GM19395 (cell line): ENCODE results near the gene WFIKKN2.
"Not testable (repeated sequence)": the region's sequence is repeated elsewhere in the genome, so short reads cannot be mapped to it uniquely, and the experiment has no call there.

Experiments used
- ATAC-seq: cut with Tn5 transposase; IDR thresholded peaks from one replicate; pipeline ENCODE4 v1.9.1; 2021; ENCODE audit warnings: mild to moderate bottlenecking, moderate library complexity; ENCODE audit not compliant: unreplicated experiment

Gene WFIKKN2, protein sequence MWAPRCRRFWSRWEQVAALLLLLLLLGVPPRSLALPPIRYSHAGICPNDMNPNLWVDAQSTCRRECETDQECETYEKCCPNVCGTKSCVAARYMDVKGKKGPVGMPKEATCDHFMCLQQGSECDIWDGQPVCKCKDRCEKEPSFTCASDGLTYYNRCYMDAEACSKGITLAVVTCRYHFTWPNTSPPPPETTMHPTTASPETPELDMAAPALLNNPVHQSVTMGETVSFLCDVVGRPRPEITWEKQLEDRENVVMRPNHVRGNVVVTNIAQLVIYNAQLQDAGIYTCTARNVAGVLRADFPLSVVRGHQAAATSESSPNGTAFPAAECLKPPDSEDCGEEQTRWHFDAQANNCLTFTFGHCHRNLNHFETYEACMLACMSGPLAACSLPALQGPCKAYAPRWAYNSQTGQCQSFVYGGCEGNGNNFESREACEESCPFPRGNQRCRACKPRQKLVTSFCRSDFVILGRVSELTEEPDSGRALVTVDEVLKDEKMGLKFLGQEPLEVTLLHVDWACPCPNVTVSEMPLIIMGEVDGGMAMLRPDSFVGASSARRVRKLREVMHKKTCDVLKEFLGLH

DNA sequence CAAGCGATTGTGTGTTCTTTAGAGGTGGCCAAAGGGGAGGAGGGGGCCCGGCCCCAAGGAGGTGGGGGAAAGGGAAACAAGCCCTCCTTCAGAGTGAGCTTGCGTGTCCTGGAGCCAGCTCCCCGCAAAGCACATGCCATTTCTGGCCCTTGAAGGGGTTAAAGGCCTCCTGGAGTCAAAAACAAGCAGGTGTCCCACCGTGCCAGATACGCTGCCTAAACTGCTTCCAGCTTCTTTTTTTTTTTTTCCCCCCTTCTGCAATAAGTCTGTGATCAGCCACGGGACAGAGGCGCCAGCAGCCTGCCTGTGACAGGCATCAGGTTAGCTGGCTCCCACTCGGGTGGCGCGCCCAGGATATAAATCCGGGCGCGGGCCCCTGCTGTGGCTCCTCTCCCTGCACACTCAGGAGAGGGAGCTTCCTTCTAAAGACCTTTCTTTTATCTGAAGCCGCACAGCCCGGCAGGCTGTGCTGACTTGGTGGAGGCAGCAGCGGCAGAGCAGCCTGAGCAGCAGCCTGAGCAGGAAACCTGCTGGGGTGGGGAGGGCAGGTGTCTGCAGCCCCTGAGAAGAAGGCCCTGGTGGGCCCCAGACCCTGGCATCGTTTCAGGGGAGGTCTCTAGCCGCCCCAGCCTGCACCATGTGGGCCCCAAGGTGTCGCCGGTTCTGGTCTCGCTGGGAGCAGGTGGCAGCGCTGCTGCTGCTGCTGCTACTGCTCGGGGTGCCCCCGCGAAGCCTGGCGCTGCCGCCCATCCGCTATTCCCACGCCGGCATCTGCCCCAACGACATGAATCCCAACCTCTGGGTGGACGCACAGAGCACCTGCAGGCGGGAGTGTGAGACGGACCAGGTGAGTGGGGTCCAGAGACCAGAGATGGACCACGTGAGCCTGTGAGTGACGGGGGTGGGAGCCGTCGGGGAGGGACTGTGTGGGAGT lies at the start of gene WFIKKN2:
Gene WFIKKN2, plus strand, starts transcription at position 286 of the 934 bp plus-strand sequence. Its CDS starts 352 bp downstream, at position 638.
- ATAC-seq: no peak

DNA sequence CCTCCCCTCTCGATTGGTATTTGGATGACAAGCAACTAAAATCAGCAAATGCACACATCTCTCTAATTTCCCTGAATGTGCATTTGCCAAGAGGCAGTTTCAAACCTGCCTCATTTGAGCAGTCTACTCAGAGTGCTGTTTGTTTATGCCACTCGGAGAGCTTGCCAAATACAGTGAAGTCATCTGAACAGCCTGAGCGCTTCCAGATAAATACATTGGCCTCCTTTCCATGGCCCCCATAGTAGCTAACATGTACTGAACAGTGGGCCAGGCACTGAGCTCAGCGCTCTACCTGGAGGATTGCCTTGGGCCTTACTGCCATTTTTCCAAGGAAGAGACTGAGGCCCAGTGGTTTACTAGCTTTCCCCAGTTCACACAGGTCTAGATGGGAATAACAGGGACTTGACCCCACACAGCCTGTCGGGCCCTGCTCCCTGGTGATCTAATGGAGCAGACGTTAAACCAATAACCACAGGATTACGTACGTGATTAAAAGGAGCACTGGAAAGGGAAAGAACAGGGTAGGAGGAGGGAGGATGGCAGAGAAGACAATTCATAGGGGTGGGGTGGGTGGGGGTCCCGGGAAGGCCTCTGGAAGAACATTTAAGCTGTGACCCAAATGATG lies 49.3 kb upstream of the WFIKKN2 start:
- no peak for ATAC-seq

DNA sequence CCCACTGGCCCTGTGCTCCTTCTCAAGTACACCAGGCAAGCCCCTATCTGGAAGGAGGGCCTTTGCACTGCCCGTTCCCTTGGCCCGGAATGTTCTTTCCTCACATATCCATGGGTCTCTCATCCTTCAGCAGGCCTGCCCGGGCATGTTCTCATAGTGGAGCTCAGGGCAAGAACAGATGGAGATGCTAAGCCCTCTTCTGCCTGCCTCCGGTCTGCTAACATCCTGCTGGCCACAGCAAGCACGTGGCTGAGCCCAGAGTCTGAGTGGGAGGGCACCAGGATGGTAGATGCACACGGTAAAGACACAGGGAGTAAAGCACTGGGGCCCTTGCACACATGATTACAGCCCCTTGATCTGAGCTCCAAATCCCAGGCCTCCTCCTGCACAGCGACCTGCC lies 48.3 kb upstream of the WFIKKN2 start:
- no peak for ATAC-seq

DNA sequence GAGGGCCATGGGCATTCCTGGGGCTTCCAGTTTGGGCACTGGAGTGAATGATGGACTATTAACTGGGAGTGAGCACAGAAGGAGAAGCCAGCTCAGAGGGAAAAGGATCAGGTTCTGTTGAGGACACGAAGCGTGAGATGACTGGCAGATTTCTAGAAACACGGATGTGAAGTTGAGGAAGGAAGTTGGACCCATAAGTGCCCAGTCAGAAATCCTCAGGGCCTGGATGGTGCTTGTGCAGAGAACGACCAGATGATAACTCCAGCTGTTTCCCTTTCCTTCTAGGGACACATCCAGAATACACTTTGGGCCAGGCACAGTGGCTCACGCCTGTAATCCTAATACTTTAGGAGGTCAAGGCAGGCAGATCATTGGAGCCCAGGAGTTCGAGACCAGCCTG lies 44.8 kb upstream of the WFIKKN2 start:
- no peak for ATAC-seq

DNA sequence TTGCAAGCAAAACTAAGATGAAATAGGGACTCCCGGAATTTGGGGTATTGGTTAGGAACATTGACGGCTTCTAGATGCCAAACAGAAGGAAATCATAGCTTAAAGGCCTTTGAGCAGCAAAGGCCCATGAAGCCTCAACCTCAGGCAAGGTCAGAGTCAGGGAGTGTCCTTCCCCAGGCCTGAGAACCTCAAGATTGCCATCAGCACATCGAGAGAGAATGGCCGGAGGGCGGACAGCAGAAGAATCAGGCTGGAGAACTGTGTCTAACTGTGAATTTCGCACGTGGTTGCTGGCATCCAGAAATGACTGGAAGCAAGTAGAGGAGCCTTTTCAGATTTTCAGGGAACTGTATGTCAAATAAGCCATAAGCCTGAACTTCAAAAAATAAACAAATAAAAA lies 43.3 kb upstream of the WFIKKN2 start:
- no peak for ATAC-seq

DNA sequence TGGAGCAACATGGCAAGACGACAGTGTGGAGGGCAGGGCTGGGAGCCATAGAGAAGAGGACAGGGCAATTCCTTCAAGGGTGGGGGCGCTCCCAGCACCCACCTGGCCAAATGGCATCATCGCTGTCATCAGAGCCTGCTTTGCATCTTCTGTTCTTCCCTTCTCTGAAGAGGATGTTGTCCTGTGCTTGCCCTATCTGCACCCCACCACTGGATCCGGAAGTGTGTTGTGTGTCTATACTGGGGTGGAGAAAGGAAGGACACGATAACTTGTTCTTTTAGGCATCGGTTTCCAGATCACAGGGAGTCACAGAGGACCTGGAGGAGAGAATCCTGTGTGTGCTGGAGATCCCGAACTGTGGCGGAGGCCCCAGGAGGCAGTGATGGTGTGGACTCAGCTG lies 42.4 kb upstream of the WFIKKN2 start:
- no peak for ATAC-seq

DNA sequence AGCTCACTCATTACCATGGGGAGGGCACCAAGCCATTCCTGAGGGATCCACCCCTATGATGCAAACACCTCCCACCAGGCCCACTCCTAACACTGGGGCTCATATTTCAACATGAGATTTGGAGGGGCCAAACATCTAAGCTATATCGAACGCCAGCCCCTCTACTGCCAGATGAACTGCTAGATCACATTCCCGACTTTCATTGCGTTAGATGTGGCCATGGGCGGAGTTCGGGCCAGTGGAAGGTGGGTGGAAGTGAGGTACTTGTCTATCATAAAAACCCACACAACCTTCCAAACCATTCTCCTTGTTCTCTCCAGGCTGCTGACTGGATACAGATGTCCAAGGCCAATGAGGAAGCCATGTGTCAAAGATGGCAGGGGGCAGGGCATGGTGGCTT lies 41.0 kb upstream of the WFIKKN2 start:
- no peak for ATAC-seq

DNA sequence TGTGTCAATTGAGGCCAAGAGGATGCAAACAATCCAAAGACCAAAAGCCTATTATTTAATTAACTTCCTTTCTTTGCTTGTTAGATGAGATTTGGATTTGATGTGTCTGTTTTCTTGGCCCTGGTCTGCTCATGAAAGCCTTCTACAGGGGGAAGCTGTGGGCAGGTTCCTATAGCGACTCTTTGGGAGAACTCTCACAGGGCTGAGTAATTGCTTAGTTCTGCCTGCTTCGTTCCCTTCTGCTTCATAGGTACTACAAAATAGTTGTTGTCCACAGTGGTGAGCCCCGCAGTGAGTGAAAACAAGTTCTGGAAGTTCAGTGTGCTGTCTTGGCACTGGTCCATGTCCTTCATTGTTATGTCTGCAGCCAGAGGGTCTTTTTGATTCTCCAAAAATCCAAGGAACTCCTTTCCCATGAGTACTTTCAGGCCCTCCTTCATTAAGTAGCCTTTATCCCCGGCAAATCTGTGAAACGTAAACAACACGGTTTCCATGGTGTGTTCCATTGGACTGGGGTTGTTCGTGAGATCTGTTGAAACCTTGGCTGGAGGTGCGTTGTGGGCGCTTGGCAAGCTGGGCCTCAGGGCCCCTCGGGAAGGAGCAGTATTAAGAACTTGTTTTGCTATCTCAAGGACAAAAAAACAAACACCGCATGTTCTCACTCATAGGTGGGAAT lies 38.1 kb upstream of the WFIKKN2 start:
- no peak for ATAC-seq

DNA sequence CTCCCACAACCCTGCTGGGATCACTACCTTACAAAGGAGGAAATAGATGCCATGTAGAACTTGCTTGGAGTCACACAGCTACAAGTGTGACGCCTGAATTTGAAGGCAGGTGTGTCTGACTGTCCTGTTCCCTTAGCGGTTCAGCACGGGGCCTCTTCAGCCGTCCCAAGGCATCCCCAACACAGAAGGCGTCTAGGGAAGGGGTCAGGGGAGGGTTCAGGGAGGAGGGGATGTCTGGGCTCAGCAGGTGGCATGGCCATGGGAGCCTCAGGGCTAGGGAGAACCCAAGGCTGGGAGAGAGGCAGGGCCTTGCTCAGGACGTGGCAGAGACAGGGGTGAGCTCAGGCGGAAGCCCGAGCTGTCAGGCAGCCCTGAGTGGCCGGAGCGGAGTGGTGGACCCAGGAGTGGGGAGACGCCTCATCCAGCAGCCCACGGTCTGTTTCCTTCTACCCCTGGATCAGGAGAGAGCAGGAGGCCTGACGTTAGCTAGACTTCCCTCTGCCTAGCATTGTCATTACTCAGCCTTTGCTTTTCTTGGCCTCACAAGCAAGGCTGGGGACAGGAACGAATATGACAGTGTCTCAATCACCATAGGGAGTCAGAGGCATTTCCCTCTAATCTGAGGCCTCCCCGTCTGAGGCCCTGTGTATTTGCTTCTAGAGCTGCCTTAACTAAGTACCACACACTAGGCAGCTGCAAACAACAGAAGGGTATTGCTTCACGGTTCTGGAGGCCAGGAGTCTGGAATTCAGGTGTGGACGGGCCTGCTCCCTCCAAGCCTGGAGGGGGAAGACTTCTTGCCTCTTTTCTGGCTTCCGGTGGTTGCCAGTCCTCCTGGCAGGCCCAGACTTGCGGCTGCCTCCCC lies 36.7 kb upstream of the WFIKKN2 start:
- ATAC-seq: no peak

DNA sequence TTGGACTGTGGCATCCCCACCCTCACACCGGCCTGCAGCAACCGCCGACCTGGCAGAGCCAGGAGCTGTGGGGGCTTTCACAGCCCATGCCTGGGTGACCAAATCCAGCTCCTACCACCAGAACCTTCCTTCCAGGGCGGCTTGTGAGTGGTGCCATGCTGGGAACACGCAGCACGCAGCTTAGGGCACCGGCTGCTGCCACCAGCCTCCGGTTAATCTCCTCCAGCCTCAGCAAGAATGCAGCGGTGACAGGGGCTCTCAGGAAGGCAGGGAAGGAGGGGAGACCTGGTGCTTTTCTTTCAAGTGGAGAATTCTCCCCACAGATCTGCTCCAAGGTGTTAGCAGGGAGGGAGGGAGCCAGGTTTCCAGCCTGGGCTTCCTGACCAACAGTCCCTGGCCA lies 35.8 kb upstream of the WFIKKN2 start:
- no peak for ATAC-seq

DNA sequence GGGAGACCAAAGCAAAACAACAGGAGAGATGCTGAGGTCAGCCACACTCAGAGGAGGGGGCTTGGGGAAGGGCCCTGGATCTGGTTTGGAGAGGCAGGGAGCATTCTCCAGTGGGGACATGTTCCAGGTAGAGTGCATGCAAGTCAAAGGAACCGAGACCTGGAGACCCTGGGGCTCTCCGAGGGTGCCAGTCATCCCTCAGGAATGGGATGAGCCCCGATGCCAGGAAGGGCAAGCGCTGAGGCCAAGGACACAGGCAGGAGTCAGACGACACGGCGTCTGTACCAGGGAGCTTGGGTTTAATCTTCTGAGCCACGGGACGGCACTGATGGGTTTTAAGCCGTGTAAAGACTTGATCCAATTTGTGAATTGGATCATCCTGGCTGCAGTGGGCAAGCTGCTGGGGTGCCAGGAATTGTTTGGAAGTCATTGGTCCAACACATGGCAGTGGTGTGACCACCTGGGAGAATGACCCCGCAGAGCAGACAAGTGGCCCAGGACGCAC lies 35.1 kb upstream of the WFIKKN2 start:
- ATAC-seq: no peak

DNA sequence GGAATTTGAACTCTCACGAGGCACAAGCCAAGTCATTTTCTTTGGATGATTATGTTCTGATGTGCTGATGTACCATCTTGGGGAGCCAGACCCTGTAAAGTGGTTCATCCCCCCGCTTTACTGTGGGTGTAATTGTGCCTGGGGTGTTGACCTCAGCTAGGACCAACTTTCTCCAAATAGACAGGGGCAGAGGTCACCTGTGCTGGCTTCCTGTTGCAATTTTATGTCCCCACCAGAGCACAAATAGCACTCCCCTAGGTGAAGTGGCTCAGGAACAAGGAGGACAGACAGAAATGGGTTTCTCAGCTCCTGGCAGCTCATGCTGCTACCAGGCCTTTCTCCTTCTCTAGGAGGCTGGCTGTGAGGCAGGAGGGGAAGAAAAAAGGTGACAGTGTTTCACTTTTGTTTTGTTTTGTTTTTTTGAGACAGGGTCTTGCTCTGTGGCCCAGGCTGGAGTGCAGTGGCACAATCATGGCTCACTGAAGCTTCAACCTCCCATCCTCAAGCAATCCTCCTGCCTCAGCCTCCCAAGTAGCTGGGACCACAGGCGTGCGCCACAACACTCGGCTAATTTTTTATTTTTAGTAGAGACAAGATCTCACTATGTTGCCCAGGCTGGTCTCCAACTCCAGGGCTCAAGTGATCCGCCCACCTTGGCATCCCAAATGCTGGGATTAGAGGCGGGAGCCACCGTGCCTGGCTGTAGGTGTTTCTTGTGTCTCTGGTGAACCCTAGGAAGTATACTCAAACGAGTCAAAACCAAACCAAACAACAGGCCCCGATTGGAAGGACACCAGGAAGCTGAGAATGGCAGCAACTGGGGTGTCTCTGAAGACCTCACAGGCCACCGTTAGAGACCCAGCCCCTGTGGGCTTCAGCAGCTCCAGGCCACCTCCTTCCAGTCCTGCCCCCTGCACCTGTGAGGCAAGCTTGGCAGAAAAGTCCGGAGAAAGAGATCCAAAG lies 32.5 kb upstream of the WFIKKN2 start:
- ATAC-seq: no peak

DNA sequence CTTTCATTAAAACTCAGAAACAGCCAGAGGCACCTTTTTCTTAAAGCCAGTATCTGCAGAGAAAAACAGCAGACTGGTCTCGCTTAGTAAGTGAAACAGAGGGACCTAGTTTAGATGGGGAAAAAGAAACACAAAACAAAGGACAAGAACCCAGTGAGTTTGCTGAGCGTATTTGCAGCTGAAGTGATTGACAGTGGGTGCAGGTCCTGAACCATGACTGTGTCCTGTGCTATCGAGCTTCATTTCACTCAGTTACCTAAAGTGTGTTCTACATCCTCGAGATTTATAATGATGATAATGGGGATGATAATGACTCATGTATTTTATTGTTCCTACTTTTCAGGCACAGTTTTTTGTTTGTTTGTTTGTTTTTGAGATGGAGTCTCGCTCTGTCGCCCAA lies 31.7 kb upstream of the WFIKKN2 start:
- ATAC-seq: no peak

DNA sequence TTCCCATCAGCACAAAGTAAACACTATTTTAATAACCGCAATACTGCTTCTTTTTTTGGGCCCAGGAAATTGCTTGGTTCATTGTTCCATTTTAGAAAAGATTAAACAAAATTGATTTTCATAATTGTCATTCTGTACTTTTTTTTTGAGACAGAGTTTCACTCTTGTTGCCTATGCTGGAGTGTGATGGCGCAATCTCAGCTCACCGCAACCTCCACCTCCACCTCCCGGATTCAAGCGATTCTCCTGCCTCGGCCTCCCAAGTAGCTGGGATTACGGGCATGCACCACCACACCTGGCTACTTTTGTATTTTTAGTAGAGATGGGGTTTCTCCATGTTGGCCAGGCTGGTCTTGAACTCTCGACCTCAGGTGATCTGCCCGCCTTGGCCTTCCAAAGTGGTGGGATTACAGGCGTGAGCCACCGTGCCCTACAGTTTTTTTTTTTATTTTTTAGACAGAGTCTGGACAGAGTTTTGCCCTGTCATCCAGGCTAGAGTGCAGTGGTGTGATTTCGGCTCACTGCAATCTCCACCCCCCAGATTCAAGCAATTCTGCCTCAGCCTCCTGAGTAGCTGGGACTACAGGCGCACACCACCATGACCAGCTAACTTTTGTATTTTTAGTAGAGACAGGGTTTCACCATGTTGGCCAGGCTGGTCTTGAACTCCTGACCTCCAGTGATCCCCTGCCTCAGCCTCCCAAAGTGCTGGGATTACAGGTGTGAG lies 30.5 kb upstream of the WFIKKN2 start:
- ATAC-seq: not testable (repeated sequence)

DNA sequence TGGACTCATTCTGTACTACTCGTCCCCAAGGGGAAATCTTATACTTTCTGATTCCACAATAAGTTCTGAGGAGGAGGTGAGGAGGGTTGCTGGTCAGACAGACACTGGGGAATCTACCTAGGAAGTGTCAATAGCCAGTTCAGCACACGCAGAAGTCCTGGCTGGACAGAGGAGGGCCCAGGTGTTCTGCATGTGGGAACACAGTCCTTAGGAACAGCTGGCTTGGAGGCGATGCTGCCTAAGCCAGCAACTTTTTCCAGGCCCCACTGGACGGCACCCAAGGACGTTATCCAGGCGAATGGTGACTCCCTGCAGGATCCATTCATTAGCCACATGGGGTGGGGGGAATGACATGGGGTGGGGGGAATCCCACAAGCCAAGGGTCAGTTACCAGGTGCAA lies 29.9 kb upstream of the WFIKKN2 start:
- ATAC-seq: no peak

DNA sequence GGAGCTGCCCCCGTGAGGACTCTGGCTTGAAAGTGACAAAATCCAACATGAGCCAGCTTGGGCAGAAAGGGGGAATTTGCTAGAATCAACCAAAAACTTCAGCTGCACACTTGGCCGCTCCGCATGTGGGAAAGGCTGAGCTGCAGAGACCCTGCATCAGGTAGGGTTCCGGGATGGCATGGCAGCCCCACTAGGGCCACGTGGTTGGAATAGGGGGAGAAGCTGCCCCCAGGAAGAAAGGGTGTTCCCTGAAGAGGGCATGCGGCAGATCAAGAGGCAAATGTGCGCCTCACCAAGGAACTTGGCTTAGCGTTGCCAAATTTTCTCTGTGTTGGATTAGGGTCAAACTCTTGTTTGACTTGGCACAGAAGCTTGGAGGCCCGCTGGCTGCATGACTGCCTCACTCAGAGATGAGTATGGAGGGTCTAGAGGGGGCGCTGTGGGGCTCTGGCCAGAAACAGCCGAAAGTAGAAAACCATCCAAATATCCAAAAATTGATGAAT lies 29.2 kb upstream of the WFIKKN2 start:
- ATAC-seq: no peak

DNA sequence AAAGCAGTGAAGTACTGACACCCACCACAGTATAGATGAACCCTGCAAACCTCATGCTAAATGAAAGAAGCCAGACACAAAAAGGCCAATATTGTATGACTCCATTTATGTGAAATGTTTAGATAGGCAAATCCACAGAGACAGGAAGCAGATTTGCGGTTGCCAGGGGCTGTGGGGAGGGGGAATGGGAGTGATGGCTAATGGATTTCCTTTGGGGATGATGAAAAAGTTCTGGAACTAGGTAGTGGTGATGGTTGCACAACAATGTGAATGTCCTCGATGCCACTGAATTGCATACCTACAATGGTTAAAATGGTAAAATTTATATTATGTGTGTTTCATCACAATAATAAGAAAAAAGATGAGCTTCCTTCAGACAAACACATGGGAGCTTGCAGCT lies 28.4 kb upstream of the WFIKKN2 start:
- ATAC-seq: no peak
